GM18873 (cell line): ENCODE measurements around the gene DUSP8.
A peak's percentile ranks its signal among the peaks of the same experiment; 100 is the strongest.
"Not testable (repeated sequence)": the region's sequence is repeated elsewhere in the genome, so short reads cannot be mapped to it uniquely, and the experiment has no call there.

ENCODE experiments used
- ATAC-seq: cut with Tn5 transposase; IDR thresholded peaks from one replicate; pipeline ENCODE4 v1.9.1; 2021; ENCODE audit warnings: mild to moderate bottlenecking, moderate library complexity, moderate number of reproducible peaks; ENCODE audit not compliant: unreplicated experiment, low FRiP score

DUSP8 gene, protein sequence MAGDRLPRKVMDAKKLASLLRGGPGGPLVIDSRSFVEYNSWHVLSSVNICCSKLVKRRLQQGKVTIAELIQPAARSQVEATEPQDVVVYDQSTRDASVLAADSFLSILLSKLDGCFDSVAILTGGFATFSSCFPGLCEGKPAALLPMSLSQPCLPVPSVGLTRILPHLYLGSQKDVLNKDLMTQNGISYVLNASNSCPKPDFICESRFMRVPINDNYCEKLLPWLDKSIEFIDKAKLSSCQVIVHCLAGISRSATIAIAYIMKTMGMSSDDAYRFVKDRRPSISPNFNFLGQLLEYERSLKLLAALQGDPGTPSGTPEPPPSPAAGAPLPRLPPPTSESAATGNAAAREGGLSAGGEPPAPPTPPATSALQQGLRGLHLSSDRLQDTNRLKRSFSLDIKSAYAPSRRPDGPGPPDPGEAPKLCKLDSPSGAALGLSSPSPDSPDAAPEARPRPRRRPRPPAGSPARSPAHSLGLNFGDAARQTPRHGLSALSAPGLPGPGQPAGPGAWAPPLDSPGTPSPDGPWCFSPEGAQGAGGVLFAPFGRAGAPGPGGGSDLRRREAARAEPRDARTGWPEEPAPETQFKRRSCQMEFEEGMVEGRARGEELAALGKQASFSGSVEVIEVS

DNA sequence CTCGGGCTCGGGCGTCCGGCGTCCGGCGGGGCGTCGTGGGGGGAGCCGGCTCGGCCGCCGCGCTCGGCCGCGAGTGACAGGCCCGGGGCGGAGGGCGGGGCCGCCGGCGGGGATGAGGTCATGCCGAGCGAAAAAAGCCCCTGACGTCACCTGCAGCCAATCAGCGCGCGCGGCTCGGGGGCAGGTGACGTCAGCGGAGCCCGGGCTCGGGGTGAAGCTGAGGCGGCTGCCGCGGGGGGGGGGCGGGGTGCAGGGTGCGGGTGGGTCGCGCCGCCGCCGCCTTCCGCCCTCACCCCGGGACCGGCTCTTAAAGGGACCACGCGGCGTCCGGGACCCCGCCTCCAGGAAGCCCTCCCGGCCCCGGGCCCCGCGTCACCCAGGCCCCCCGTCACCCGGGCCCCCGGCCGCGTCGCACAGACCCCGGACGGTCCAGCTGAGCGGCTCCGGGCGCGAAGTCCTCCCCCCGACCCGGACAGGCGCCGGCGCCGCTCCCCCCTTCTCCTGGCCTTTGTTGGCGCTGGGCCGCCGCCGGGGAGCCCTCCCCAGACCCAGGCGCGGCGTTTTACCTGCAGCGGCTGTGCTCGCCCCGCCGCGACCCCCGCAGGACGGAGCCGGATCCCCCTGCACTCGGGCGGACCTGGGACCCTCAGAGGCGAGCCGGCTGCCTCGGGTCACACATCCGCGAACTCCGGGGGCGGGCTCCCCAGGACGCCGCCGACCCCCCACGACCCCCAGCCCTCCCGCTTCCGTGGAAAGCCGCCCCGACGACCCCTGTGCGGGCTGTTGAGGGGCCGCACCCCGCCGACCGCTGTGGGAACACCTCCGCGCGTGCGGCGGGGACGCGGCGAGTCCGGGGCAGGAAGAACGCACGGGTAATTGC lies at the start of gene DUSP8:
Gene DUSP8 (minus strand): TSS at position 75 of the 880 bp plus-strand sequence. CDS start 6,445 bp downstream, outside the sequence.
- no peak for ATAC-seq

DNA sequence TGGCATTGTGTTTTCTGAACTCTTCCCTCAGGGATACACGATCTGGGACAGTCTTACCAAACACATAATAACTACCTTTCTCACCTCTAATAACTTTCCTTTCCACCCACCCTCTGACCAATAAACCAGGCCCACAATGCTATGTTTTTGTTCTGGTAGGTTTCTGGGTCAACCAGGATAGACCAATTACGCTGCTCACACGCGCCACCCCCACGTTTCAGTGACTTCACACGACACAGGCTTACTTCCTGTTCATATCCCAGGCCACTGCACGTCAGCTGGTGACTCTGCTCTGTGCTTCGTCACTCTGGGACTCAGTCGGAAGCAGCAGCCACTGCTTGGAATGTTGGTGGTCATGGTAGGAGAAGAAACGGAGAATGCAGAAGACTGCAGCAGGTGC lies 47.4 kb upstream of the DUSP8 start:
- no peak for ATAC-seq

DNA sequence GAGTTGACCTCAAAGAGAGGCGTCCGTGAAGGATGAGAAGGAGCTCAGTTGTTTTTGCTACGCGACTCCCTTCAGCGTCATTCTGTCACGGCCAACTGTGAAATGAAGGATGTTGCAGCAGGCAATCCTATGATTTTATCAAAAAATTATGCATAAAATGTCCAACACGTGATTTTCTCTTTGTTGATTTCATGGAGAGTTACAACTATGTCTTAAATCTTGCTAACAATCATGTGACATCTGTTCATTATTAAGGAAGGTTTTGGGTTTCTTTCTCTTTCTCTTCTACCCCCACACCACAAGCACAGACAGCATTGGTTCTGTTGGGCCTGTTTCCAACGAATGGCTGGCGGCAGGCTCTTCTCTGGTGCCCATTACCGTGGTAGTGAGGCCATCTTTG lies 46.2 kb upstream of the DUSP8 start:
- no peak for ATAC-seq

DNA sequence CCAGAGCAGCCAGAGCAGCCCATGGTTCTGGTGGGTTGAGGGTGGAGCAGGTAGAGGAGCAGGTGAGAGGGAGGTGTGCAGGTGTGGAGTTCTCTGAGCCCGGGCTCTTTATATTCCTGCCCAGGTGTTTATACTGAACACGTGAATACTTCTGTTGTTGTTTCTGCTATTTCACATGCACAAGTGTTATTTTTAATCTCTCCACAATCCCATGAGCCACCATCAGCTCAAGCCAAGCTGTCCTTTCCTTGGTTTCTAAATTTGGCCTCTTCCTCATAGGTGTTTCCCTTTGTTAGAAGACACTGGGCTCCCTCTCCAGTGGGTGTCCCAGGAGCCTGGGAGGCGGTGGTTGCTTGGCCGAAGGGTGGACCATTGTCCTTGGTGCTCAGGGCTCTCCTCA lies 36.3 kb upstream of the DUSP8 start, which contains the start of gene KRTAP5-3:
Gene KRTAP5-3 (minus strand): TSS at position 101 of the 400 bp plus-strand sequence. CDS start 78 bp downstream, at position 23.
- no peak for ATAC-seq

DNA sequence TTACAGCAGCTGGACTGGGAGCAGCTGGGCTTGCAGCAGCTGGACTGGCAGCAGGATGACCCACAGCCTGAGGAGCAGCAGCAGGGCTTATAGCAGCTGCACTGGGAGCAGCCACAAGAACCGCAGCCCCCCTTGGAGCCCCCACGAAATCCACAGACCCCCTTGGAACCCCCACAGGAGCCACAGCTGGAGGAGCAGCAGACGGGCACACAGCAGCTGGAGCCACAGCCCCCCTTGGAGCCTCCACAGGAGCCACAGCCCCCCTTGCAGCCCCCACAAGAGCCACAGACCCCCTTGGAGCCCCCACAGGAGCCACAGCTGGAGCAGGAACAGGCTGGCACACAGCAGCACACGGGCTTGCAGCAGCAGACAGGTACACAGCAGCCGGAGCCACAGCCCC lies 35.8 kb upstream of the DUSP8 start:
- ATAC-seq: not testable (repeated sequence)

DNA sequence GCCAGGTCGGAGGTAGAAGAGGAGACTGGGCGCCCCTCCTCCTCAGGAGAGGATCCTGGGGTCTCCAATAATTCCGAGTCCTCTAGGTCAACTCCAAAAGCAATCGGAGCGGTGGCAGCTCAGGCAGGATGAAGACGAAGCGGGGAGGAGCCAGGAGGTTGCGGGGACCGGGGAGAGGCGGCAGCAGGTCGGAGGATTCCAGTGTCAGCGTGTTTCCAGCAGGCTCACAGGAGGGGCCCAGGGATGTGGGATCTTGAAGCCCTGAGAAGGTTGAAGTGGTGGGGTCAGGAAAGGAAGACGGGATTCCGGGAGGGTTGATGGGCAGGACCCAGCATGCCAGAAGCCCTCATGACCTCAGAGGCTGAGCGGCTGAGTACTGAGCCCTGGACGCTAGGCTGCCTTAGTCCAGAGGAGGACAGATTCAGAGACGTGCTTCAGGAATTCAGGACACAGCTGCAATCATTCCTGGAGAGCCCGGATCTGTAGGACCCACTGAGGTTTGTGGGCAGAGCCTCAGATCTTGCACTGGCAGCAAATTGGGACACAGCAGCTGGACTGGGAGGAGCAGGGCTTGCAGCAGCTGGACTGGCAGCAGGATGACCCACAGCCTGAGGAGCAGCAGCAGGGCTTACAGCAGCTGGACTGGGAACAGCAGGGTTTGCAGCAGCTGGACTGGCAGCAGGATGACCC lies 35.2 kb upstream of the DUSP8 start:
- not testable (repeated sequence) for ATAC-seq

DNA sequence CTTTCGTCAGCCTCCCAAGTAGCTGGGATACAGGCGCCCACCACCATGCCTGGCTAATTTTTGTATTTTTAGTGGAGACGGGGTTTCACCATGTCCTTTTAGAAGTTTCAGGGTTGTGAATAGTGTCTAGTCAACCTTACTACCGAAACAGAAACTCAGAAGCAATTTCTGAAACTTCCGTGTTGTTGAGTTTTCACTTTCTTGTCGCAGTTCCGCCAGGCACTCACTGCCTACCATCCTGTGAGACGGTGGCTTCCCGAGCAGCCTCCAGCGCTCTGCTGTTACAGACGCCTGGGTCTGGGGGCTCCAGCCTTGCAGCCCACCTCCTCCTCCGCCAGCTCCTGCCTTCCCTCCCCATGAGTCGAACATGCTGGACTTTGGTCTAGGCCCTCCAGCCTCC lies 33.9 kb upstream of the DUSP8 start:
- ATAC-seq: peak; percentile 81

DNA sequence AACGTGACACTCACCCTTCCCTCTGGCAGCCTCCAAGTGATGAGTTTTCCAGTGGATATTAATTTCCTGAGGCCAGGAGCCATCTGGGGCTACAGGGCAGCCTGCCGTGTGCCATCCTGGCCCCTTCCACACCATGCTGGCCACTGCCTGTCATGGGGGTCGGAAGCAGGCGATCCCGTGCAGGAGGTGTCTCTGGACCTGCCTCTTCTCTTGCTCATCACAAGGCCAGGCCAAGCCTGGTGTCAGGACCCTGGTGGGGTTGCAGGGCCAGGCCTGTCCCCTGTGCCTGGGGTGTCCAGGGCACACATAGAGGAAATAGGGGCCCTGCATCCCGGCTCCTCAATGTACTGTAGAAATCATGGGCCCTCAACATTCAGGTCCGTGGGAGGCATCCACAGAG lies 32.6 kb upstream of the DUSP8 start:
- no peak for ATAC-seq

DNA sequence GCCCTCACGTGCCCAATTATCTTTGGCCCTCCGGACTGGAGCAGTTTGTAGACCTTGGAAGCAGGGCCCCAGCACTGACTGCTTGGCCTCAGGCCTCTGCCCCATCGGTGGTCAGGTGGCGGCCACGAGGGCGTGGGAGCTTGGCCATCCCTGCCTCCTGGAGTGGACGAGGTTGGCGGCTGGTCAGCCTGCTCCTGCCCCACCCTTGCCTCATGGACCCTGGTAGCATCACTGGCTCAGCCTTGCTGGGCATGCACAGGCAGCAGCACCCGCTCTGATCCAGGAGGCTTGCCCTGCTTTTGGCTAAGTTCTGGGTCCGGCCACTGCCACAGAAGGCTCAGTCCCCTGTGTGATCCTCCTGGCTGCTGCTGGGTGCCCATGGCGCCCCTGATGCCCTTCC lies 32.1 kb upstream of the DUSP8 start:
- no peak for ATAC-seq

DNA sequence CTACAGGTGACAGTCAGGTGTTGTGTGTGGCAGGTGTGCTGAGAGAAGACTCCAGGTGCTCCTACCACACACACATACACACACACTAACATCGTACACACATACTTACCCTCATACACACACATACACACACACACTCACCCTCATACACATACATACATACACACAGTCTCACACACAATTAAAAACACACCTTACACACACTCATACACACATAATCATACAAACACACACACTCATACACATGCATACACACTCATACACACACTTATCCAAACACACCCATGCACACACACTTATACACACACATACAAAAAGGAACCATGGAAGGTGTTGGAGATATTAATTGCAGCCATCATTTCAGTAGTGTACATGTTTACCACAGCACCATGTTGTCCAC lies 31.6 kb upstream of the DUSP8 start:
- ATAC-seq: no peak

DNA sequence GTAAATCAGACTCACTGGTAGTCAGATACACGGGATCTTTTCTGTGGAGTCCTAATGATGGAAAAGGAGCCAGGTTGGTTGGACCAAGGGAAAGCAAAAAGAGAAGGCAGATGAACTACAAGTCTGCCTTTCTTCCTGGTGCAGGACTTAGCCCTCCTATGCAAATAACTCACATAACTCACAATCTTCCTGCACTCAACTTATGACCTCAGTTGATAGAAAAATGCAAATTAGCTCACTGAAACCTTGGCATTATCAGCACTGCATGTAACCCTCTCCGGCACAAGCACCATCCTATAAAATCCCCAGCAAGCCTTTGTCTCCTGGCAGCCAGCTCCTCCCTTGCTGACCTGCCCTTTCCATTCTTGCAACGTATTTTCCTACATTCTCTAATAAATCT lies 29.6 kb upstream of the DUSP8 start:
- ATAC-seq: not testable (repeated sequence)

DNA sequence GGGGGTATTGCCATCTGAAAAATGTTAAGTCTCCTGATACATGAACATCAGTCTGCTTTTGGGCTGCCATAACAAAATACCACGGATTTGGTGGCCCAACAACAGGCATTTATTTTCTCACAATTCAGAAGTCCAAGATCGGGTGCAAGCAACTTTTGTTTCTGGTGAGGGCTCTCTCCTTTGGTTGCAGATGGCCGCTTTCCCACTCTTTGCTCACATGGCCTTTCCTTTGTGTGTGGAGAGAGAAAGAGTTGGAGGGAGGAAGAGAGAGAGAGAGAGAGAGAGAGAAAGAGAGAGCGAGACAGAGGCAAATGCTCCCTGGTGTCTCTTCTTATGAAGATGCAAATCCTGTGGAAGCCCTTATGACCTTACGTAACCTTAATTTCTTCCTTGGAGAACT lies 28.6 kb upstream of the DUSP8 start:
- no peak for ATAC-seq

DNA sequence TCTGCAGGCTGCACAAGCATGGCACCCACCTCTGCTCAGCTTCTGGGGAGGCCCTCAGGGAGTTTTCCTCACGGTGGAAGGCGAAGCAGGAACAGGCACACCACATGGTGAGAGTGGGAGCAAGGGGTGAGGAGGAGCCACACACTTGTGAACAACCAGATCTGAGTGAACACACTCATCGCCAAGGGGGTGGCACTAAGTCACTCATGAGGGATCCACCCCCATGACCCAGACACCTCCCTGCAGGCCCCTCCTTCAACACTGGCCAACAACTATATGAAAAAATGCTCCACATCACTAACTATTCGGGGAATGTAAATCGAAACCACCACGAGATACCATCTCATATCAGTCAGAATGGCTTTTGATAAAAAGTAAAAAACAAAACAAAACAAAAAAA lies 26.7 kb upstream of the DUSP8 start:
- ATAC-seq: no peak

DNA sequence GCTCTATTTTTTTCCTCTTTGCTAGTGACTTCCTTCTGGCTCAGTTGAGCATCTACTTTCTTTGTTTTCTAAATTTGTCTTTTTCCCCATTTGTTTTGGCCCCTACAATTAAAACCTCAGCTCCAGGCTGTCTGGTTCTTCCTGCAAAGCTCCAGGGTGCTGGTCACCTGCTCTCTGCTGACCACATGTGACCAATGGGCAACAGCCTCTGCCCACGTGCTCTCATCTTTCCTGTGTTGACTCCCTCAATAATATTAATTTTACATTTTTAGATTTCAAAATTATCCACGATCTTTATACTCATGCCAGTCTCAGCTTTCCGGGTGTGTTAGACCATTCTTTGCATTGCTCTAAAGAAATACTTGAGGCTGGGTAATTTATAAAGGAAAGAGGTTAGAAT lies 26.3 kb upstream of the DUSP8 start:
- ATAC-seq: not testable (repeated sequence)

DNA sequence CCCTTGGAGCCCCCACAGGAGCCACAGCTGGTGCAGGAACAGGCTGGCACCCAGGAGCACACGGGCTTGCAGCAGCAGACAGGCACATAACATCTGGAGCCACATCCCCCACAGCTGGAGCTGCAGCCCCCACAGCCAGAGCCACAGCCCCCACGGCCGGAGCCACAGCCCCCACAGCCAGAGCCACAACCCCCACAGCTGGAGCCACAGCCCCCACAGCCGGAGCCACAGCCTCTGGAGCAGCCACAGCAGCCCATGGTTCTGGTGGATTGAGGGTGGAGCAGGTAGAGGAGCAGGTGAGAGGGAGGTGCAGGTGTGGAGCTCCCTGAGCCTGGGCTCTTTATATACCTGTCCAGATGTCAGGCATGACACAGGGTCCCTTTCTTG lies 25.9 kb upstream of the DUSP8 start, which contains the start of gene KRTAP5-2:
Gene KRTAP5-2 (minus strand): TSS at position 301 of the 387 bp plus-strand sequence. CDS start 44 bp downstream, at position 257.
- no peak for ATAC-seq

DNA sequence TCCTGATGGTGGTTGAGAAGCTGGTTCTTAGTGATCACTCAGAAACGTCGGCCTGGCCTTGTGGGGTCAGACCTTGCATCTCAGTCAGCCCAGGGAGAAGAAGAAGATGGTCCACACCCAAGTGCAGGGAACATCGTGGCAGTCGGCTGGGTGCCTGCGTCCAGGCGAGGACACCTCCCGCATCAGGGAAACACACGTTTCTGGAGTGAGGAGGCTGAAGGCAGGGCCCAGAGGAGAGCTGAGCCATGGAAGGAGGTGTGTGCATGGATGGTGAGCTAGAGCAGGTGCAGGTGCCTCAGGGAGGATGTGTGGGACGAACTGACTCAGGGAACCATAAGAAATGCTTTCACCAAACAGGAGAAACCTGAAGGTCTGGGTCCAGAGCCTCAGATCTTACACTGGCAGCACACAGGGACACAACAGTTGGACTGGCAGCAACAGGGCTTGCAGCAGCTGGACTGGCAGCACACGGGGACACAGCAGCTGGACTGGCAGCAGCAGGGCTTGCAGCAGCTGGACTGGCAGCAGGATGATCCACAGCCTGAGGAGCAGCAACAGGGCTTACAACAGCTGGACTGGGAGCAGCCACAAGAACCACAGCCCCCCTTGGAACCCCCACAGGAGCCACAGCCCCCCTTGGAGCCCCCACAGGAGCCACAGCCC lies 25.4 kb upstream of the DUSP8 start:
- no peak for ATAC-seq

DNA sequence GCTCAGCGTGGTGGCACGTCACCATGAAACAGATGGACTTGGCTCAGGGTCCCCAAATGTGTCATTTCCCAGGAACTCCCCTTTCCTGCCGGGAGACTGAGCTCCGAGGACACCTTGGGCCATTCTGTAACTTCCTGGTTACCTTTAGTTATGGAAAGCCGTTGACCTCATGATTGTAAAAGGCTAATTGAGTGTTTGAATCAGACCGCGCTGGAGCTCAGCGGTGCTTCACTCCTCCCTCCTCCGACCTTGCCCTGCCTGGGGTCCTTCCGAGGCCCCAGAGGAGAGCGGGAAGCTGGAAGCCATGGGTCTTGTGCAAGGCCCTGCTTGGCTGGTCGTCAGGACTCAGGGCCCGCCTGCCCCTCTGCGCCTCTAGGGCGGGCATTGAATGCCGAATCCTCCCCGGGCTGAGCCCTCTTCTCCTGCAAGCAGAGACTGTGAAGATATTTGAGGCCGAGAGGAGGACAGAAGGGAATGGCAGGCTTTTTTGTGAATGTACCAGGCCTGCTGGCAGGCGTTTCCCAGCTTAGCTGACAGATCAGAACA lies 24.6 kb upstream of the DUSP8 start:
- ATAC-seq: not testable (repeated sequence)

DNA sequence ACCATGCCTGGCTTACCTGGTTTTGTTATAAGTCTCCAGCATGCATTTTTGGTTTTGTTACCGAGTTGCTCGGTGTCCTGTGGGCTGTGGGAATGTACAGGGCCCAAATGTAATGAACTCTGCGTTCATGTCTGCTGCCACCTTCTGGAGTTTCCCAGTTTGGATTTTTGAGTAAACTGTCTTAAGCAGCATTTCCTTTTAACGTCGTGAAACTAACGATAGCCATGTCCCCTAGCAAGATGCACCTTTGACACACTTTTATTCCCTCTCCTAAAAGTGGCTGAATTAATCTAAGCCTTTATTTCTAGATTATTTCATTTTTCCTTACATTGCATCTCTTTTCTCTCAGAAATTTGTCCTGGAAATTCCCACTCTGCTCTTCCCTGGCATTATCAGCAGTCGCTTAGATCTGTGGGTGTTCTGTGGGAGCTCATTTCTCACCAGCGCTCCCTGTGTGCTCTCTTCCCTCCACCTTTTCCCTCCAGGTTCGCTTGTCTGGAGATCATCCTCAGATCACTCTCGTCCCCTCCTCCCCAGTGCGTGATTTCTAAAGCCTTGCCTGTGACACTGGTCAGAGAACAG lies 24.0 kb upstream of the DUSP8 start:
- ATAC-seq: not testable (repeated sequence)

DNA sequence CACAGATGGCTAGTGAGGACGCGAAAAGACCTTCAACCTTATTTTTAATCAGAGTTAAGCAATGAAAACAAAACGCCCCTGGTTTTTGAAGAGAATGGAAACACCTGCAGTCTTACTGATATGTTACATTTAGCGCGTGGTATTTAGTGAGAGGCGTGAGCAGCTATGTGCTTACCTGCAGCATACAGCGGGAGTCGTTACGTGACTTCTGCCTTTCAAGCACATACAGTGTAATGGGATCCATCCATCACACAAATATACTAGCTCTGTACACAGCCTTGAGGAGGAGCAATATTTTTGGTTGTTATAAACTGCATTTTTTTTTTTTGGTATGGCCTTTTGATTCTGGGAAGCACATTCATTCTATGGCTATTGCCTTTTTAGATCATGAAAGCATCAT lies 20.6 kb upstream of the DUSP8 start:
- no peak for ATAC-seq
